ENCODE measurements around the gene HSP90AA1.

Gene HSP90AA1

GRCh38 chr14:102040153-102040552 lies 46.7 kb downstream of the HSP90AA1 start:
- DNase-seq (ENCODE audit: low read depth): no peak

- no peak for DNase-seq (ENCODE audit: low read depth)
These were observed 47.7 kb downstream of the HSP90AA1 start for GRCh38 chr14:102039157-102039556.

- no peak for DNase-seq (ENCODE audit: low read depth)
These were observed 49.2 kb downstream of the HSP90AA1 start for GRCh38 chr14:102037686-102038085.

GRCh38 chr14:102035914-102036313 lies 50.9 kb downstream of the HSP90AA1 start:
- no peak for DNase-seq (ENCODE audit: low read depth)

GRCh38 chr14:102034301-102034700 lies 52.5 kb downstream of the HSP90AA1 start:
- no peak for DNase-seq (ENCODE audit: low read depth)

GRCh38 chr14:102033241-102033640 lies 53.6 kb downstream of the HSP90AA1 start:
- no peak for DNase-seq (ENCODE audit: low read depth)

All from stimulated activated CD8-positive, alpha-beta memory T cell treated with anti-CD3 and anti-CD28 coated beads, Interleukin-15, amount 100 ng/mL, for 1 hour (primary cell).